Sigmoid colon (tissue), 4 donors: ENCODE data around the gene GSG1L.

Source experiments
- CTCF ChIP-seq, 4 experiments: fragments of 450-650 bp in 3 of 4; fragments of 200-600 bp in 1 of 4; IDR thresholded peaks; one replicate each; pipeline ENCODE4 v1.5.1; 2016 to 2019; ENCODE audit warnings: antibody characterized with exemption in 4 of 4, mild to moderate bottlenecking in 3 of 4, moderate library complexity in 2 of 4
- EP300 ChIP-seq, 4 donors: sonication (generic); formaldehyde crosslinking; IDR thresholded peaks; one replicate each; pipeline ENCODE4 v1.6.1; 2017; ENCODE audit warnings: antibody characterized with exemption in 4 of 4
- POLR2A ChIP-seq, 2 donors: fragments of 450-650 bp; IDR thresholded peaks; one replicate each; pipeline ENCODE4 v1.6.1; 2016; ENCODE audit warnings: antibody characterized with exemption in 2 of 2, mild to moderate bottlenecking in 2 of 2, moderate library complexity in 2 of 2
- POLR2AphosphoS5 ChIP-seq, 4 donors: sonication (generic); formaldehyde crosslinking; IDR thresholded peaks; one replicate each; pipeline ENCODE4 v1.6.1; 2017; ENCODE audit warnings: antibody characterized with exemption in 4 of 4

- TF ChIP-seq CTCF (IDR thresholded peaks at IDR 0.05) (no peak), EP300 (IDR thresholded peaks at IDR 0.05) (no peak), POLR2AphosphoS5 (IDR thresholded peaks at IDR 0.05) (no peak), POLR2A (IDR thresholded peaks at IDR 0.05) (no peak)
Measured at GRCh38 chr16:27923751-27924150, 139.8 kb downstream of the GSG1L start.
